ENCODE data around the gene DBET. TPM values are rescaled to one million over a fixed set of nuclear protein-coding genes. Genes with fewer than 3 reads are reported as not detected.
A peak's percentile ranks its signal among the peaks of the same experiment; 100 is the strongest.
"Not testable (repeated sequence)": the region's sequence is repeated elsewhere in the genome, so short reads cannot be mapped to it uniquely, and the experiment has no call there.

The DBET gene
- total RNA-seq, 2 experiments from 2014 or later, result 0.05 TPM; not detected in 1

GRCh38 chr4:190021973-190022372 lies 42.3 kb upstream of the DBET start:
- peaks cover 28% of the 10 kb centered on the region for H3K4me1 Mint-ChIP-seq (ENCODE audit: low read depth)
- intact Hi-C loops (cut with micrococcal nuclease), result not testable (repeated sequence)
- peaks cover 39% of the 10 kb centered on the region for H3K27me3 Mint-ChIP-seq (ENCODE audit: low read depth)

GRCh38 chr4:190022614-190023281 lies 41.6 kb upstream of the DBET start:
- Mint-ChIP-seq H3K4me1 (ENCODE audit: low read depth) (peaks cover 25% of the 10 kb centered on the region), H3K27me3 (ENCODE audit: low read depth) (peaks cover 34% of the 10 kb centered on the region), H3K4me3 (peak overlapping the region; percentile 61)
- DNase-seq; H3K27ac Mint-ChIP-seq; intact Hi-C loops (cut with micrococcal nuclease); CTCF ChIA-PET; H3K36me3 Mint-ChIP-seq (ENCODE audit: low read depth); H3K9me3 Mint-ChIP-seq: not testable (repeated sequence)

More at GRCh38 chr4:190021973-190022372, 42.3 kb upstream of the DBET start:
- H3K36me3 Mint-ChIP-seq (ENCODE audit: low read depth); H3K4me3 Mint-ChIP-seq; H3K27ac Mint-ChIP-seq; CTCF ChIA-PET; H3K9me3 Mint-ChIP-seq; DNase-seq: not testable (repeated sequence)

- H3K9me3 Mint-ChIP-seq; intact Hi-C loops (cut with micrococcal nuclease); H3K36me3 Mint-ChIP-seq (ENCODE audit: low read depth); DNase-seq; H3K27ac Mint-ChIP-seq; H3K4me3 Mint-ChIP-seq; H3K4me1 Mint-ChIP-seq (ENCODE audit: low read depth); H3K27me3 Mint-ChIP-seq (ENCODE audit: low read depth); CTCF ChIA-PET: not testable (repeated sequence)
Observed at GRCh38 chr4:190027156-190027555, 37.1 kb upstream of the DBET start, which contains the start of gene FRG2. TSS of gene FRG2 (minus strand) at chr4:190027256. CDS start at chr4:190027204, 52 bp downstream.

GRCh38 chr4:190031264-190031663 lies 33.0 kb upstream of the DBET start:
- H3K27ac Mint-ChIP-seq; intact Hi-C loops (cut with micrococcal nuclease); H3K27me3 Mint-ChIP-seq (ENCODE audit: low read depth); H3K9me3 Mint-ChIP-seq; DNase-seq; H3K4me1 Mint-ChIP-seq (ENCODE audit: low read depth); H3K36me3 Mint-ChIP-seq (ENCODE audit: low read depth); H3K4me3 Mint-ChIP-seq; CTCF ChIA-PET: not testable (repeated sequence)

- peak overlapping the region; percentile 32 for H3K4me3 Mint-ChIP-seq
- H3K27ac Mint-ChIP-seq; intact Hi-C loops (cut with micrococcal nuclease); H3K27me3 Mint-ChIP-seq (ENCODE audit: low read depth); CTCF ChIA-PET; H3K36me3 Mint-ChIP-seq (ENCODE audit: low read depth); H3K4me1 Mint-ChIP-seq (ENCODE audit: low read depth); H3K9me3 Mint-ChIP-seq: not testable (repeated sequence)
- DNase-seq, result peak; percentile 33
Observed at GRCh38 chr4:190037704-190038388, 26.5 kb upstream of the DBET start.

GRCh38 chr4:190040873-190041272 lies 23.4 kb upstream of the DBET start:
- H3K4me1 Mint-ChIP-seq (ENCODE audit: low read depth); intact Hi-C loops (cut with micrococcal nuclease); DNase-seq; CTCF ChIA-PET; H3K27ac Mint-ChIP-seq; H3K9me3 Mint-ChIP-seq; H3K4me3 Mint-ChIP-seq; H3K27me3 Mint-ChIP-seq (ENCODE audit: low read depth); H3K36me3 Mint-ChIP-seq (ENCODE audit: low read depth): not testable (repeated sequence)

- H3K36me3 Mint-ChIP-seq (ENCODE audit: low read depth); H3K27ac Mint-ChIP-seq; H3K27me3 Mint-ChIP-seq (ENCODE audit: low read depth); H3K9me3 Mint-ChIP-seq; H3K4me3 Mint-ChIP-seq; H3K4me1 Mint-ChIP-seq (ENCODE audit: low read depth); CTCF ChIA-PET; intact Hi-C loops (cut with micrococcal nuclease); DNase-seq: not testable (repeated sequence)
Observed at GRCh38 chr4:190047627-190048026, 16.7 kb upstream of the DBET start.

GRCh38 chr4:190049378-190050239 lies 14.7 kb upstream of the DBET start:
- H3K4me3 Mint-ChIP-seq; H3K36me3 Mint-ChIP-seq (ENCODE audit: low read depth); H3K4me1 Mint-ChIP-seq (ENCODE audit: low read depth); H3K27ac Mint-ChIP-seq; H3K27me3 Mint-ChIP-seq (ENCODE audit: low read depth); CTCF ChIA-PET; H3K9me3 Mint-ChIP-seq; DNase-seq; intact Hi-C loops (cut with micrococcal nuclease): not testable (repeated sequence)

GRCh38 chr4:190058997-190059396 lies 5.3 kb upstream of the DBET start:
- H3K27ac Mint-ChIP-seq; H3K36me3 Mint-ChIP-seq (ENCODE audit: low read depth); CTCF ChIA-PET; intact Hi-C loops (cut with micrococcal nuclease); H3K4me1 Mint-ChIP-seq (ENCODE audit: low read depth); H3K4me3 Mint-ChIP-seq; H3K9me3 Mint-ChIP-seq; H3K27me3 Mint-ChIP-seq (ENCODE audit: low read depth); DNase-seq: not testable (repeated sequence)

GRCh38 chr4:190064805-190065204 lies 503 bp downstream of the DBET start:
- H3K36me3 Mint-ChIP-seq (ENCODE audit: low read depth); H3K9me3 Mint-ChIP-seq; H3K27ac Mint-ChIP-seq; H3K27me3 Mint-ChIP-seq (ENCODE audit: low read depth); CTCF ChIA-PET; intact Hi-C loops (cut with micrococcal nuclease); H3K4me1 Mint-ChIP-seq (ENCODE audit: low read depth); H3K4me3 Mint-ChIP-seq; DNase-seq: not testable (repeated sequence)

GRCh38 chr4:190068351-190068750 lies 4.0 kb downstream of the DBET start:
- H3K4me3 Mint-ChIP-seq; H3K27ac Mint-ChIP-seq; H3K4me1 Mint-ChIP-seq (ENCODE audit: low read depth); intact Hi-C loops (cut with micrococcal nuclease); H3K36me3 Mint-ChIP-seq (ENCODE audit: low read depth); CTCF ChIA-PET; H3K9me3 Mint-ChIP-seq; H3K27me3 Mint-ChIP-seq (ENCODE audit: low read depth): not testable (repeated sequence)
- peak; percentile 3 for DNase-seq

GRCh38 chr4:190093052-190093451 lies 28.8 kb downstream of the DBET start:
- H3K27ac Mint-ChIP-seq; intact Hi-C loops (cut with micrococcal nuclease); H3K9me3 Mint-ChIP-seq; DNase-seq; H3K4me1 Mint-ChIP-seq (ENCODE audit: low read depth); H3K27me3 Mint-ChIP-seq (ENCODE audit: low read depth); H3K36me3 Mint-ChIP-seq (ENCODE audit: low read depth); H3K4me3 Mint-ChIP-seq; CTCF ChIA-PET: not testable (repeated sequence)
